NCI-H345 (cell line): Measurements from ENCODE around the gene RBPJL.

Source experiments
- DNase-seq: peaks from one replicate; lab custom pipeline; 2025; lab: John Stamatoyannopoulos, UW

RBPJL gene

GRCh38 chr20:45362804-45363610, 56.4 kb downstream of the RBPJL start, which contains the start of gene SYS1:
Gene SYS1, plus strand, starts transcription at chr20:45363156. Its CDS starts 376 bp downstream, at chr20:45363532.
- DNase-seq = peak; percentile 99

GRCh38 chr20:45363611-45364492, 57.2 kb downstream of the RBPJL start:
- DNase-seq = no peak

- DNase-seq = no peak
Observed at GRCh38 chr20:45365444-45365970, 58.9 kb downstream of the RBPJL start.

- no peak for DNase-seq
Observed at GRCh38 chr20:45366192-45366591, 59.6 kb downstream of the RBPJL start.

- no peak for DNase-seq
Observed at GRCh38 chr20:45366631-45367030, 60.0 kb downstream of the RBPJL start.

GRCh38 chr20:45367126-45367525, 60.5 kb downstream of the RBPJL start:
- no peak for DNase-seq
